ENCODE results near the gene UBQLN1.

Gene UBQLN1

GRCh38 chr9:83688921-83689320 lies 18.8 kb downstream of the UBQLN1 start:
- no peak for DNase-seq (ENCODE audit: low read depth)

- no peak for DNase-seq (ENCODE audit: low read depth)
Measured at GRCh38 chr9:83681490-83681889, 26.3 kb downstream of the UBQLN1 start.

- no peak for DNase-seq (ENCODE audit: low read depth)
Measured at GRCh38 chr9:83680233-83680632, 27.5 kb downstream of the UBQLN1 start.

GRCh38 chr9:83677596-83677995 lies 30.2 kb downstream of the UBQLN1 start:
- DNase-seq (ENCODE audit: low read depth) = no peak

- DNase-seq (ENCODE audit: low read depth) = no peak
Measured at GRCh38 chr9:83675466-83675865, 32.3 kb downstream of the UBQLN1 start.

GRCh38 chr9:83671451-83671850 lies 36.3 kb downstream of the UBQLN1 start:
- no peak for DNase-seq (ENCODE audit: low read depth)

- no peak for DNase-seq (ENCODE audit: low read depth)
Measured at GRCh38 chr9:83670381-83670780, 37.4 kb downstream of the UBQLN1 start.

- DNase-seq (ENCODE audit: low read depth) = no peak
Measured at GRCh38 chr9:83669067-83669466, 38.7 kb downstream of the UBQLN1 start.

GRCh38 chr9:83665580-83666200 lies 42.1 kb downstream of the UBQLN1 start:
- no peak for DNase-seq (ENCODE audit: low read depth)

GRCh38 chr9:83662933-83663332 lies 44.8 kb downstream of the UBQLN1 start:
- no peak for DNase-seq (ENCODE audit: low read depth)

- DNase-seq (ENCODE audit: low read depth) = no peak
Measured at GRCh38 chr9:83656952-83657351, 50.8 kb downstream of the UBQLN1 start.

- DNase-seq (ENCODE audit: low read depth) = no peak
Measured at GRCh38 chr9:83656032-83656680, 51.6 kb downstream of the UBQLN1 start.

GRCh38 chr9:83655433-83655832 lies 52.3 kb downstream of the UBQLN1 start:
- no peak for DNase-seq (ENCODE audit: low read depth)

GRCh38 chr9:83652433-83652832 lies 55.3 kb downstream of the UBQLN1 start:
- no peak for DNase-seq (ENCODE audit: low read depth)

- no peak for DNase-seq (ENCODE audit: low read depth)
Measured at GRCh38 chr9:83651558-83651957, 56.2 kb downstream of the UBQLN1 start.

- DNase-seq (ENCODE audit: low read depth) = no peak
Measured at GRCh38 chr9:83649515-83649914, 58.2 kb downstream of the UBQLN1 start.

- DNase-seq (ENCODE audit: low read depth) = peak; percentile 17
Measured at GRCh38 chr9:83649080-83649479, 58.7 kb downstream of the UBQLN1 start.

- no peak for DNase-seq (ENCODE audit: low read depth)
Measured at GRCh38 chr9:83646500-83647239, 61.1 kb downstream of the UBQLN1 start.

GRCh38 chr9:83642793-83643192 lies 65.0 kb downstream of the UBQLN1 start:
- no peak for DNase-seq (ENCODE audit: low read depth)

- DNase-seq (ENCODE audit: low read depth) = no peak
Measured at GRCh38 chr9:83639266-83639665, 68.5 kb downstream of the UBQLN1 start.

- no peak for DNase-seq (ENCODE audit: low read depth)
Measured at GRCh38 chr9:83637389-83637788, 70.4 kb downstream of the UBQLN1 start.

GRCh38 chr9:83636813-83637212 lies 70.9 kb downstream of the UBQLN1 start:
- DNase-seq (ENCODE audit: low read depth) = no peak

GRCh38 chr9:83633676-83634075 lies 74.1 kb downstream of the UBQLN1 start:
- DNase-seq (ENCODE audit: low read depth) = no peak
